SK-N-SH (cell line): Measurements from ENCODE around the gene FGD3. TPM values are rescaled to one million over a fixed set of nuclear protein-coding genes. Genes with fewer than 3 reads are reported as not detected.

ENCODE experiments used
- CTCF ChIA-PET: fragments of 300-600, 350-600 bp; formaldehyde crosslinking; extraction: SDS; loops from one replicate; lab custom pipeline; 2021; lab: Yijun Ruan, JAX
- POLR2A ChIA-PET: fragments of 350-600 bp; sonication (Branson Sonifier 250); formaldehyde crosslinking; extraction: SDS; loops from one replicate; lab custom pipeline; 2020; ENCODE audit warnings: antibody characterized with exemption, inconsistent platforms; lab: Yijun Ruan, JAX
- DNase-seq: peaks from one replicate; pipeline ENCODE4 v3.0.0; 2012
- H2AFZ ChIP-seq: fragments of 200-600 bp; sonication (generic); 2 replicates; pipeline ENCODE4 v1.8.1; 2016; ENCODE audit warnings: antibody characterized with exemption, mild to moderate bottlenecking, low read depth
- H3F3A ChIP-seq: fragments of 200-600 bp; sonication (generic); replicated peaks from 2 replicates; pipeline ENCODE3; 2016; ENCODE audit warnings: antibody characterized with exemption, mild to moderate bottlenecking; ENCODE audit not compliant: insufficient read depth
- H3K27ac ChIP-seq, 2 experiments: fragments of 200-500 bp in 1 of 2; fragments of 200-600 bp in 1 of 2; sonication (Bioruptor generic) in 1 of 2; sonication (generic), shearing (Covaris generic) in 1 of 2; 2 replicates each; pipeline versions ENCODE4 v1.5.1 to v1.6.1; 2014 to 2016; ENCODE audit warnings: low read depth in 2 of 2, inconsistent platforms in 1 of 2, low read length in 1 of 2, mild to moderate bottlenecking in 1 of 2, mixed read lengths in 1 of 2
- H3K27me3 ChIP-seq: fragments of 200-600 bp; sonication (generic), shearing (Covaris generic); 2 replicates; pipeline ENCODE4 v1.6.1; 2016; ENCODE audit warnings: mixed run types; ENCODE audit not compliant: insufficient read depth
- H3K36me3 ChIP-seq, 2 experiments: fragments of 200-500 bp in 1 of 2; fragments of 200-600 bp in 1 of 2; sonication (Bioruptor generic) in 1 of 2; sonication (generic) in 1 of 2; replicated peaks in 1 of 2; 2 replicates each; pipeline versions ENCODE3 to v1.5.1; 2014 to 2016; ENCODE audit warnings: low read length in 1 of 2, mild to moderate bottlenecking in 1 of 2; ENCODE audit not compliant: insufficient read depth in 2 of 2, control insufficient read depth in 1 of 2
- H3K4me1 ChIP-seq, 2 experiments: fragments of 200-500 bp in 1 of 2; fragments of 200-600 bp in 1 of 2; sonication (Bioruptor generic) in 1 of 2; sonication (generic), shearing (Covaris generic) in 1 of 2; 2 replicates each; pipeline versions ENCODE4 v1.5.1 to v1.6.1; 2014 to 2016; ENCODE audit warnings: low read depth in 1 of 2, low read length in 1 of 2, mixed run types in 1 of 2; ENCODE audit not compliant: insufficient read depth in 2 of 2, control insufficient read depth in 1 of 2
- H3K4me2 ChIP-seq: fragments of 200-600 bp; sonication (generic), shearing (Covaris generic); 2 replicates; pipeline ENCODE4 v1.6.1; 2017; ENCODE audit warnings: mixed run types
- H3K4me3 ChIP-seq, 2 experiments: fragments of 200-500 bp in 1 of 2; fragments of 200-600 bp in 1 of 2; sonication (Bioruptor generic) in 1 of 2; sonication (generic), shearing (Covaris generic) in 1 of 2; 2 replicates each; pipeline versions ENCODE4 v1.5.1 to v1.8.1; 2014 to 2016; ENCODE audit warnings: low read depth in 2 of 2, inconsistent platforms in 1 of 2, low read length in 1 of 2, mild to moderate bottlenecking in 1 of 2, mixed read lengths in 1 of 2, moderate library complexity in 1 of 2
- H3K79me2 ChIP-seq: fragments of 200-600 bp; sonication (generic); 2 replicates; pipeline ENCODE4 v1.8.1; 2017; ENCODE audit warnings: mild to moderate bottlenecking; ENCODE audit not compliant: insufficient read depth
- H3K9ac ChIP-seq: fragments of 200-600 bp; sonication (generic); 2 replicates; pipeline ENCODE4 v1.6.1; 2017; ENCODE audit warnings: mixed run types
- H3K9me2 ChIP-seq: fragments of 200-600 bp; sonication (generic); 2 replicates; pipeline ENCODE4 v1.6.1; 2017; ENCODE audit warnings: mixed run types
- H3K9me3 ChIP-seq: fragments of 200-600 bp; sonication (generic); 2 replicates; pipeline ENCODE4 v1.6.1; 2017; ENCODE audit warnings: mixed run types, mild to moderate bottlenecking, moderate library complexity
- H4K20me1 ChIP-seq: fragments of 200-600 bp; sonication (generic); 2 replicates; pipeline ENCODE4 v1.6.1; 2017; ENCODE audit warnings: mild to moderate bottlenecking, mixed run types; ENCODE audit not compliant: insufficient read depth
- CHD2 ChIP-seq: fragments of 150-350 bp; IDR thresholded peaks from 2 replicates; pipeline ENCODE4 v1.6.1; 2018; ENCODE audit warnings: low read length; ENCODE audit not compliant: partially characterized antibody
- ELF1 ChIP-seq: IDR thresholded peaks from 2 replicates; pipeline ENCODE4 v1.4.0; 2012
- EP300 ChIP-seq, 2 experiments: IDR thresholded peaks; 2 replicates each; pipeline versions ENCODE4 v1.4.0 to v1.6.1; 2012; ENCODE audit warnings: borderline replicate concordance in 1 of 2, low read depth in 1 of 2, low read length in 1 of 2
- FOXM1 ChIP-seq: IDR thresholded peaks from 2 replicates; pipeline ENCODE4 v1.4.0; 2012; ENCODE audit warnings: low read depth, mild to moderate bottlenecking
- JUND ChIP-seq: IDR thresholded peaks from 2 replicates; pipeline ENCODE4 v1.4.0; 2012
- NRF1 ChIP-seq: IDR thresholded peaks from 2 replicates; pipeline ENCODE4 v1.6.1; 2012; ENCODE audit warnings: low read depth, mild to moderate bottlenecking, low read length
- POLR2AphosphoS5 ChIP-seq: IDR thresholded peaks from 2 replicates; pipeline ENCODE4 v1.6.1; 2012; ENCODE audit warnings: low read depth, low read length
- RCOR1 ChIP-seq: fragments of 150-350 bp; IDR thresholded peaks from 2 replicates; pipeline ENCODE4 v1.6.1; 2017; ENCODE audit warnings: antibody characterized with exemption, low read length
- RXRA ChIP-seq: IDR thresholded peaks from 2 replicates; pipeline ENCODE4 v1.4.0; 2012; ENCODE audit warnings: low read depth, mild to moderate bottlenecking, borderline replicate concordance
- SIN3A ChIP-seq: IDR thresholded peaks from 2 replicates; pipeline ENCODE4 v1.6.1; 2012; ENCODE audit warnings: low read depth, mild to moderate bottlenecking, low read length, moderate library complexity, borderline replicate concordance
- SMC3 ChIP-seq: IDR thresholded peaks from 2 replicates; pipeline ENCODE4 v1.6.1; 2012; ENCODE audit warnings: low read depth, low read length, improper control_type of control experiment
- TAF1 ChIP-seq: IDR thresholded peaks from 2 replicates; pipeline ENCODE4 v1.6.1; 2012; ENCODE audit warnings: low read depth, mild to moderate bottlenecking, low read length, moderate library complexity, borderline replicate concordance
- YY1 ChIP-seq: IDR thresholded peaks from 2 replicates; pipeline ENCODE4 v1.4.0; 2012; ENCODE audit warnings: low read depth, mild to moderate bottlenecking
- WGBS: methylation state at CpG from one replicate; pipeline ENCODE4 v1.1.6; 2017; ENCODE audit warnings: low lambda C conversion rate; 5-methylcytosine and 5-hydroxymethylcytosine counted together
- polyA plus RNA-seq, 3 experiments: library from polyadenylated mRNA; depleted of rRNA; stranded (reverse); fragments of >200 nt; gene quantifications; 2 replicates each; pipeline ENCODE4 v1.2.3, GENCODE V29; 2012
- TF ChIP-seq, protein P1 (sequence below): fragments of 150-350 bp; IDR thresholded peaks from 2 replicates; pipeline ENCODE4 v1.6.1; 2016; ENCODE audit warnings: mild to moderate bottlenecking, low read depth, low read length
- TF ChIP-seq, protein P2 (sequence below): fragments of 200-600 bp; sonication (generic); IDR thresholded peaks from 2 replicates; pipeline ENCODE4 v1.6.1; 2017; ENCODE audit warnings: antibody characterized with exemption, mild to moderate bottlenecking, moderate library complexity
- TF ChIP-seq, protein P3 (sequence below): IDR thresholded peaks from 2 replicates; pipeline ENCODE4 v1.4.0; 2012; ENCODE audit warnings: low read depth, borderline replicate concordance

FGD3 gene
- polyA plus RNA-seq, 1 of the 3 experiments (the other 2 are of a cell fraction): not detected

DNA sequence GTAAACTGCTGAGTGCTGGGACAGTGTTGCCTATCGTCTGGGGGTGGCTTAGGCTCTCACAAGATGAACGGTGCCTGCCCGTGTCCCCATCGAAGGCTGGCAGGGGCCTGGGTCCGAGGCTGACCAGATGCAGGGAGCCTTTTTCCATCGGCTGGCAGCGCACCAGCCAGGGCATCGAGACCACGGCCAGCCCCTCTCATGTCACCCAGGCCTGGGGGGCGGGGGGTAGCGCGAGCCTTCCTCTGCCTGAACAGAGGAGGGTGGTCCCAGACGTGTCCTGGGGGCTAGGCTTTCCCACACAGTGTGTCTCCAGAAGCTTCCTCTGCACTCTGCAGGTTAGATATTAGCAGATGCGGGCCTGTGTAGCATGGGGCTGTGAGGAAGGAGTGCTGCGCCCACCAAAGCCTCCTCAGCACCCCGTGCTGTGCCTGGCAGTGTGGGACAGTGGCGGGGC lies 17.3 kb downstream of the FGD3 start:
- no peaks in the 10 kb centered on the region for H3K27me3 ChIP-seq
- no peak for TF ChIP-seq YY1
- TF ChIP-seq ELF1: no peak
- TF ChIP-seq, protein P1, sequence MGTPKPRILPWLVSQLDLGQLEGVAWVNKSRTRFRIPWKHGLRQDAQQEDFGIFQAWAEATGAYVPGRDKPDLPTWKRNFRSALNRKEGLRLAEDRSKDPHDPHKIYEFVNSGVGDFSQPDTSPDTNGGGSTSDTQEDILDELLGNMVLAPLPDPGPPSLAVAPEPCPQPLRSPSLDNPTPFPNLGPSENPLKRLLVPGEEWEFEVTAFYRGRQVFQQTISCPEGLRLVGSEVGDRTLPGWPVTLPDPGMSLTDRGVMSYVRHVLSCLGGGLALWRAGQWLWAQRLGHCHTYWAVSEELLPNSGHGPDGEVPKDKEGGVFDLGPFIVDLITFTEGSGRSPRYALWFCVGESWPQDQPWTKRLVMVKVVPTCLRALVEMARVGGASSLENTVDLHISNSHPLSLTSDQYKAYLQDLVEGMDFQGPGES: no peak
- TF ChIP-seq, protein P2, sequence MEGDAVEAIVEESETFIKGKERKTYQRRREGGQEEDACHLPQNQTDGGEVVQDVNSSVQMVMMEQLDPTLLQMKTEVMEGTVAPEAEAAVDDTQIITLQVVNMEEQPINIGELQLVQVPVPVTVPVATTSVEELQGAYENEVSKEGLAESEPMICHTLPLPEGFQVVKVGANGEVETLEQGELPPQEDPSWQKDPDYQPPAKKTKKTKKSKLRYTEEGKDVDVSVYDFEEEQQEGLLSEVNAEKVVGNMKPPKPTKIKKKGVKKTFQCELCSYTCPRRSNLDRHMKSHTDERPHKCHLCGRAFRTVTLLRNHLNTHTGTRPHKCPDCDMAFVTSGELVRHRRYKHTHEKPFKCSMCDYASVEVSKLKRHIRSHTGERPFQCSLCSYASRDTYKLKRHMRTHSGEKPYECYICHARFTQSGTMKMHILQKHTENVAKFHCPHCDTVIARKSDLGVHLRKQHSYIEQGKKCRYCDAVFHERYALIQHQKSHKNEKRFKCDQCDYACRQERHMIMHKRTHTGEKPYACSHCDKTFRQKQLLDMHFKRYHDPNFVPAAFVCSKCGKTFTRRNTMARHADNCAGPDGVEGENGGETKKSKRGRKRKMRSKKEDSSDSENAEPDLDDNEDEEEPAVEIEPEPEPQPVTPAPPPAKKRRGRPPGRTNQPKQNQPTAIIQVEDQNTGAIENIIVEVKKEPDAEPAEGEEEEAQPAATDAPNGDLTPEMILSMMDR: no peak
- H4K20me1 ChIP-seq: no peaks in the 10 kb centered on the region
- WGBS: 42% methylated on average over 3 of the region's 17 CpGs
- no peak overlapping the region for H3K9ac ChIP-seq
- H3K9me2 ChIP-seq: no peaks in the 10 kb centered on the region
- H3K4me3 ChIP-seq: no peak overlapping the region
- DNase-seq: no peak
- no peak overlapping the region for H3K4me2 ChIP-seq
- POLR2A ChIA-PET: interaction anchor here (0.5 kb wide), 1 partner anchor 40 kb away, joined by 3 read pairs; no protein-coding TSS in a partner anchor
- H3K36me3 ChIP-seq: no peaks in the 10 kb centered on the region
- no peaks in the 10 kb centered on the region for H3K9me3 ChIP-seq
- H3K4me1 ChIP-seq: no peaks in the 10 kb centered on the region
- H2AFZ ChIP-seq: no peak overlapping the region
- no peak overlapping the region for H3K27ac ChIP-seq
- no peaks in the 10 kb centered on the region for H3K79me2 ChIP-seq
- CTCF ChIA-PET: no interaction called here
- H3F3A ChIP-seq: no peaks in the 10 kb centered on the region

DNA sequence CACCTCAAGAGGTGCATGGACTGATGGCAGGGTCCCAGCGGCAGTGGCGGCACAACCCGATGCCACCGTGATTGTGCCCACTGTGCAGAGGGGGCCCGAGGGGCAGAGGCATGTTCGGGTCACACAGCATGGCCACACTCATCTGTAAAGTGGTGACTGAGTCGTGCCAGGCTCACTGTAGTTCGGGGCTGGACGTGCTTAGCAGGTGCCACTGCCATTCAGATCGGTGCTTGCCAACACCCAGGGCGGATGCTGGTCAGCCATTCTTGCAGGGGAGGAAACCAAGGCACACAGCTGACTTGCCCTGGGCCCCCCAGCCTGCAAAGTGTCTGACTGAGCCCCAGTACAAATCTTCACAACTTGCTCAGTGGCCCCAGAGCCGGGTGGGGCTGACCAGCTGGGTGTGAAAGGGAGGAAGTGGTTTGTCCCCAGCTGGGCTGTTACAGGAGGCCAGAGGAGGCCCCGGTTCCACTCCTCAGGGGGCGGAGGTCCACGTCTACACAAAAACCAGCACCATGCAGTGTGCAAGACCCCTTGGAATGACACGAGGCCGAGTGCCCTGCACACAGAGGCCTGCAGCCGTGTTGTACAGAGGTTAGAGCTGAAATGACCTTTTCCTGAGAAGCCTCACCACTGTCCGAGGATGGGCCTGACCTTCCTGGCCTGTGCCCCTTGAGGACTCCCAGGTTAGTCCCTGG lies 17.9 kb downstream of the FGD3 start:
- H2AFZ ChIP-seq: no peak overlapping the region
- H3F3A ChIP-seq: no peaks in the 10 kb centered on the region
- TF ChIP-seq CHD2: no peak
- TF ChIP-seq SMC3: no peak
- TF ChIP-seq TAF1: no peak
- TF ChIP-seq NRF1: no peak
- no peak for TF ChIP-seq JUND
- TF ChIP-seq EP300 (IDR thresholded peaks at IDR 0.05; ENCODE audit: borderline replicate concordance in 1 of 2, low read depth in 1 of 2, low read length in 1 of 2): no peak
- TF ChIP-seq POLR2AphosphoS5: no peak
- no peak for TF ChIP-seq RXRA
- no peak for TF ChIP-seq ELF1
- no peak for TF ChIP-seq RCOR1
- TF ChIP-seq, protein P3, sequence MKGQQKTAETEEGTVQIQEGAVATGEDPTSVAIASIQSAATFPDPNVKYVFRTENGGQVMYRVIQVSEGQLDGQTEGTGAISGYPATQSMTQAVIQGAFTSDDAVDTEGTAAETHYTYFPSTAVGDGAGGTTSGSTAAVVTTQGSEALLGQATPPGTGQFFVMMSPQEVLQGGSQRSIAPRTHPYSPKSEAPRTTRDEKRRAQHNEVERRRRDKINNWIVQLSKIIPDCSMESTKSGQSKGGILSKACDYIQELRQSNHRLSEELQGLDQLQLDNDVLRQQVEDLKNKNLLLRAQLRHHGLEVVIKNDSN: no peak
- TF ChIP-seq SIN3A: no peak
- TF ChIP-seq FOXM1: no peak
- TF ChIP-seq, all 33 proteins: peak for 0
- 54% methylated on average over 13 of the region's 19 CpGs for WGBS
- Histone ChIP-seq H3K9ac (no peak overlapping the region), H3K27me3 (no peaks in the 10 kb centered on the region), H4K20me1 (no peaks in the 10 kb centered on the region), H3K79me2 (no peaks in the 10 kb centered on the region), H3K4me1 (no peaks in the 10 kb centered on the region), H3K9me2 (no peaks in the 10 kb centered on the region), H3K4me3 (no peak overlapping the region), H3K27ac (no peak overlapping the region), H3K9me3 (no peaks in the 10 kb centered on the region), H3K36me3 (no peaks in the 10 kb centered on the region), H3K4me2 (no peak overlapping the region)
- no peak for DNase-seq
- ChIA-PET POLR2A (interaction anchor here (0.5 kb wide), 1 partner anchor 40 kb away, joined by 3 read pairs; no protein-coding TSS in a partner anchor), CTCF (no interaction called here)
